Breast epithelium (tissue), 4 donors: ENCODE data around the gene TSPEAR. TPM values are rescaled to one million over a fixed set of nuclear protein-coding genes. Genes with fewer than 3 reads are reported as not detected.

Experiments used
- DNase-seq, 2 donors: peaks; one replicate each; pipeline ENCODE4 v3.0.0-alpha.2; 2019; ENCODE audit warnings: low spot score in 2 of 2
- H3K27ac ChIP-seq, 2 donors: fragments of 200-600 bp; sonication (generic) in 1 of 2; one replicate each; pipeline ENCODE4 v1.5.1; 2016 to 2019; ENCODE audit warnings: mild to moderate bottlenecking in 1 of 2
- H3K27me3 ChIP-seq, 2 donors: fragments of 200-600 bp; sonication (generic) in 1 of 2; one replicate each; pipeline versions ENCODE4 v1.5.1 to v1.6.0; 2017 to 2019; ENCODE audit warnings: control low read depth in 1 of 2, mild to moderate bottlenecking in 1 of 2
- H3K36me3 ChIP-seq: fragments of 200-600 bp; one replicate; pipeline ENCODE4 v1.5.1; 2019
- H3K4me1 ChIP-seq, 2 donors: fragments of 200-600 bp; sonication (generic); one replicate each; pipeline ENCODE4 v1.5.1; 2016 to 2019; ENCODE audit warnings: control low read depth in 1 of 2
- H3K4me3 ChIP-seq, 3 donors: fragments of 200-600 bp; sonication (generic); 1 replicate in 2 of 3; 2 replicates in 1 of 3; pipeline ENCODE4 v1.5.1; 2016 to 2019; ENCODE audit warnings: mild to moderate bottlenecking in 3 of 3, moderate library complexity in 2 of 3
- H3K9me3 ChIP-seq, 2 donors: fragments of 200-600 bp; sonication (generic) in 1 of 2; one replicate each; pipeline ENCODE4 v1.5.1; 2016 to 2019; ENCODE audit warnings: control low read depth in 1 of 2
- CTCF ChIP-seq, 3 donors: fragments of 450-650 bp; IDR thresholded peaks; one replicate each; pipeline ENCODE4 v1.5.1; 2016 to 2017; ENCODE audit warnings: antibody characterized with exemption in 3 of 3, mild to moderate bottlenecking in 3 of 3, moderate library complexity in 3 of 3
- POLR2A ChIP-seq: fragments of 450-650 bp; IDR thresholded peaks from one replicate; pipeline ENCODE4 v1.6.1; 2016; ENCODE audit warnings: antibody characterized with exemption, mild to moderate bottlenecking, moderate library complexity
- POLR2AphosphoS5 ChIP-seq, 3 donors: sonication (generic); formaldehyde crosslinking; IDR thresholded peaks; one replicate each; pipeline ENCODE4 v1.6.1; 2017; ENCODE audit warnings: antibody characterized with exemption in 3 of 3
- intact Hi-C: fragments of 100-400 bp; cut with DNase I; formaldehyde crosslinking; loops from one replicate; pipeline ENCODE4 v1.15.1; 2023; ENCODE audit warnings: low total_unique reads
- total RNA-seq, 3 donors: library from RNA; depleted of rRNA; stranded (reverse); fragments of >200 nt; gene quantifications; one replicate each; pipeline ENCODE4 v1.1.0, GENCODE V29; 2016

The TSPEAR gene
- total RNA-seq, 3 donors from 2014 or later: 0.15 TPM; not detected in 2

- peaks cover 0 to 10% of the 10 kb centered on the region in 2 donors for H3K27me3 ChIP-seq
- H3K27ac ChIP-seq: no peak overlapping the region
- TF ChIP-seq CTCF (IDR thresholded peaks at IDR 0.05) (no peak), POLR2AphosphoS5 (IDR thresholded peaks at IDR 0.05) (no peak), POLR2A (no peak)
- H3K36me3 ChIP-seq: no peaks in the 10 kb centered on the region
- DNase-seq: no peak
- no peaks in the 10 kb centered on the region for H3K4me1 ChIP-seq
- H3K4me3 ChIP-seq: no peak overlapping the region
- intact Hi-C loops: no loop called here
- H3K9me3 ChIP-seq: peaks cover 11 to 13% of the 10 kb centered on the region in 2 donors
These were observed 52.3 kb downstream of the TSPEAR start for GRCh38 chr21:44658913-44659595.

- Histone ChIP-seq H3K27ac (no peak overlapping the region), H3K4me1 (no peaks in the 10 kb centered on the region), H3K4me3 (no peak overlapping the region), H3K27me3 (peaks cover 0 to 10% of the 10 kb centered on the region in 2 donors), H3K9me3 (peaks cover 11 to 14% of the 10 kb centered on the region in 2 donors), H3K36me3 (no peaks in the 10 kb centered on the region)
- intact Hi-C loops: no loop called here
- TF ChIP-seq POLR2A (no peak), POLR2AphosphoS5 (IDR thresholded peaks at IDR 0.05) (no peak), CTCF (IDR thresholded peaks at IDR 0.05) (no peak)
- DNase-seq: no peak
These were observed 52.8 kb downstream of the TSPEAR start for GRCh38 chr21:44658541-44658910.

- Histone ChIP-seq H3K9me3 (peaks cover 11 to 14% of the 10 kb centered on the region in 2 donors), H3K36me3 (no peaks in the 10 kb centered on the region), H3K27ac (no peak within 1 kb of the TSS), H3K4me1 (no peaks in the 10 kb centered on the region), H3K27me3 (peaks cover 0 to 10% of the 10 kb centered on the region in 2 donors), H3K4me3 (no peak within 1 kb of the TSS)
- intact Hi-C loops: no loop called here
- TF ChIP-seq POLR2A: no peak
- TF ChIP-seq CTCF (IDR thresholded peaks at IDR 0.05): no peak
- TF ChIP-seq POLR2AphosphoS5 (IDR thresholded peaks at IDR 0.05): no peak
- no peak for DNase-seq
These were observed 53.5 kb downstream of the TSPEAR start, which contains the start of gene KRTAP12-3 for GRCh38 chr21:44657635-44658540. Gene KRTAP12-3, plus strand, starts transcription at chr21:44657932. Its CDS starts 48 bp downstream, at chr21:44657980.

- intact Hi-C loops: no loop called here
- H3K27ac ChIP-seq: no peak overlapping the region
- no peak overlapping the region for H3K4me3 ChIP-seq
- DNase-seq: no peak
- H3K4me1 ChIP-seq: no peaks in the 10 kb centered on the region
- no peaks in the 10 kb centered on the region for H3K36me3 ChIP-seq
- no peak for TF ChIP-seq POLR2A
- TF ChIP-seq CTCF (IDR thresholded peaks at IDR 0.05): no peak
- no peak for TF ChIP-seq POLR2AphosphoS5 (IDR thresholded peaks at IDR 0.05)
- H3K27me3 ChIP-seq: peaks cover 0 to 10% of the 10 kb centered on the region in 2 donors
- H3K9me3 ChIP-seq: peaks cover 11 to 14% of the 10 kb centered on the region in 2 donors
These were observed 54.5 kb downstream of the TSPEAR start for GRCh38 chr21:44656868-44657267.
